Activated CD8-positive, alpha-beta memory T cell treated with anti-CD3 and anti-CD28 coated beads for 4 hours (primary cell): Measurements from ENCODE around the gene NT5E.
"Not testable (repeated sequence)": the region's sequence is repeated elsewhere in the genome, so short reads cannot be mapped to it uniquely, and the experiment has no call there.

Experiments used
- DNase-seq, 2 donors: peaks; one replicate each; pipeline ENCODE4 v3.0.0-alpha.2; 2020; ENCODE audit warnings: low read depth in 2 of 2

NT5E gene

DNA sequence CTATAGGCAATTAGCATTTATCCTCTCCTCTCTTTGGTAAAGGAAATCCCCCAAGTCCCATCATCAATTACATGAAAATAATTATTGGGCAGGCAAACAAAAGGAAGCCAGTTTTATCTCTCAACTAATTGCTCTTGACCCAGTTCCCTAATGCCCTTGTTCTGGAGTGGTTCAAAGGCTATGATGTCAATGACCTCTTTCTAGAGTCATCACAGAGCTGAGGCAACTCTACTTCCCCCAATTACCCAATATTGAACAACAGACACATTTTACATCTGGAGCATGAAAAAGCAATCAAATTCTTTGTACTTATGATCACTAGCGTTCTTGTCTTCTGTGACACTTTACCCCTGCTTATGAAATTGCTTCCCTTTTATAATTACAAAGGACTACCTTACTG, 43.5 kb downstream of the NT5E start:
- no peak for DNase-seq

DNA sequence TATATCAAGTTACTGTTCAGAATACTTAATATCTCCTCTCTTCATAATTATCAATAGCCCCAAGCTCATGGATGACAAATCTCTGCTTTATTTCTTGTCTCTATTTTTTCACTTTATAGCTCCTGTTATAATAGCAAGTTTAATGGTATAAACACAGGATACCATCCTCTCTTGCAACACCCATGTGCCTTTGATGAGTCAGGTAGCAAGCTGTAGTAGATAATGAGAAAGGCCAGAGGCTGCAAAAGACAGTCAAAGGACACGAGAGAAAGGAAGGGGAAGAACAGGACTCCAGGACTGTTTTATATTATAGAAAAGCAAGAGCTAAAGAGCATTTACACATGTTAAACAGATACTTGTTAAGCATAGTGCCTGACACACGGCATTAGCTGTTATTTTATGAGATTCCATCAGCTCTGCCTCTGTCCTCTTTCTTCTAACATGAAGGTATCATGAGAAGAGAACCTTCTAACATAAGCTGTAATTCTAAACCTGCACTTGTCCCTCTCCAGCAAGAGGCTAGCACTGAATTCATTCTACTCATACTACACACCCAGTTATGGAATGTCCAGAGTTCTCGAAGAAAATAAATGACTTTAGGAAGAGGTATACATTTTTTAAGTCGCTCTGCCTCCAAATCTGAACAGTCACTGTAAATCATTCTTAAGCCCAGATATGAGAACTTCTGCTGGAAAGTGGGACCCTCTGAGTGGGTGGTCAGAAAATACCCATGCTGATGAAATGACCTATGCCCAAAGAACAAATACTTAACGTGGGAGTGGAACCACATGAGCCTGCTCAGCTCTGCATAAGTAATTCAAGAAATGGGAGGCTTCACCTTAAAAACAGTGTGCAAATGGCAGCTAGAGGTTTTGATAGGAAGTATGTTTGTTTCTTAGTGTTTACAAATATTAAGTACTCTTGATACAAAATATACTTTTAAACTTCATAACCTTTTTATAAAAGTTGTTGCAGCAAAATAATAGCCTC, 45.0 kb downstream of the NT5E start:
- DNase-seq, result no peak

- DNase-seq, result no peak
Observed at GRCh38 chr6:85496009-85496579, 46.2 kb downstream of the NT5E start.

GRCh38 chr6:85496856-85497255, 47.0 kb downstream of the NT5E start:
- DNase-seq, result no peak

GRCh38 chr6:85498596-85499258, 48.8 kb downstream of the NT5E start:
- DNase-seq, result no peak

GRCh38 chr6:85506441-85507093, 56.7 kb downstream of the NT5E start:
- no peak for DNase-seq

DNA sequence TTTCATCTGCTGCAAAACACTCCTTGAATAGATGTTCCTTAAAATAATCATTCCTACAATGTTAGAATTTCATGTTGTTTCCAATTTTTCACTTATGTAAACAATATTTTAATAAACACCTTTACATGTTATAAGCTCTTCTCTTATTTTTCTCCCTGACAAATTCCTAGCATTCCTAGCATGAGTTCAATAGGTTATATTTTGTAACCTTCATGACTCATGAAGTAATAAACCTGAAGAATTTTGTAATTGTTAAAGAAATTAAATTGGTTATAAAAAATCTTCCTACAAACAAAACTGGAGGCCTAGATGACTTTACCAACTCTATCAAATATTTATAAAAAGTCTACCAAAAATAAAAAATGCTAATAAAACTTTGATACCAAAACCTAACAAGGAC, 66.3 kb downstream of the NT5E start:
- DNase-seq, result no peak

GRCh38 chr6:85524281-85524680, 74.4 kb downstream of the NT5E start:
- DNase-seq, result not testable (repeated sequence)

DNA sequence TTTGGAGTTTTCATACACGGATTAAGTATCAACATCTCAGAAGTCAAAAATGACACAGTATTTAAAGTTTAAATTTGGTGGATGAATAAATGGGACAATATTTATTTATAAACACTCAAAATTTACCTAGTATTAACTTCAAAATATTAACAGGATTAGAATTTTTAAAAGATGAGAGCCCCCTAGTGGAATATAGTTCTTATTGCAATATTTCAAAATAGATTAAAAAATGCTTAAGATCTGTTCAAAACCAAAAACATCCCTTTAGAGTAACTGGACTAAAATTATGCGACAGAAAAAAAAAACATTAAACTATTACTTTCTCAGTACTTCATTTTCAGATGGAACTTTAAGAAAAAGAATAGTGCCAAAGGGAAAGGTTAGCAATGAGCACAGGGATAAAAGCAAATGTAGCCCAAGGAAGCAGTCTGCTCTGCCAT, 87.2 kb downstream of the NT5E start:
- no peak for DNase-seq

DNA sequence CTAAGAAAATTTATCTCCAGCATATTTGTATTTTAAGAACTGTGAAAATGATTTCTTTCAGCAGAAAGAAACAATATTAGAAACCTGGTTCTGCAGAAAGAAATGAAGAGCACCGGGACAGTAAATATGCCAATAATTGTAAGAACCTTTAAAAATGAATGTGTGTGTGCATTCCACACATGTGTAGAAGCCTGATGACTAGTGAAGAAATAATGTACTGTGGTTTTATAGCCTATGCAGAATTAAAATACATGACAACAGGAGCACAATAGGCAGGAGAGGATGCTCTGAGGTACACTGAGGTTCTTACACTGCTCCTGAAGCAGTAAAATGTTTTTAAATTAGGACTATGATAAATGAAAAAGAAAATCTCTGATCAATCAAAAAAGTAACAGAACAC, 94.9 kb downstream of the NT5E start:
- DNase-seq, result no peak
